Neural progenitor cell (in vitro differentiated cells): ENCODE measurements around the gene FAM53C.

Source experiments
- EZH2 ChIP-seq: fragments of 200-600 bp; sonication (generic); IDR thresholded peaks from 2 replicates; pipeline ENCODE4 v1.6.1; 2017; ENCODE audit warnings: antibody characterized with exemption, mild to moderate bottlenecking, moderate library complexity
- EZH2phosphoT487 ChIP-seq: fragments of 200-600 bp; sonication (generic); IDR thresholded peaks from 2 replicates; pipeline ENCODE4 v1.6.1; 2017; ENCODE audit warnings: antibody characterized with exemption
- TF ChIP-seq, protein P1 (sequence below): fragments of 200-600 bp; sonication (generic); IDR thresholded peaks from 2 replicates; pipeline ENCODE4 v1.5.1; 2017; ENCODE audit warnings: antibody characterized with exemption, mild to moderate bottlenecking

DNA sequence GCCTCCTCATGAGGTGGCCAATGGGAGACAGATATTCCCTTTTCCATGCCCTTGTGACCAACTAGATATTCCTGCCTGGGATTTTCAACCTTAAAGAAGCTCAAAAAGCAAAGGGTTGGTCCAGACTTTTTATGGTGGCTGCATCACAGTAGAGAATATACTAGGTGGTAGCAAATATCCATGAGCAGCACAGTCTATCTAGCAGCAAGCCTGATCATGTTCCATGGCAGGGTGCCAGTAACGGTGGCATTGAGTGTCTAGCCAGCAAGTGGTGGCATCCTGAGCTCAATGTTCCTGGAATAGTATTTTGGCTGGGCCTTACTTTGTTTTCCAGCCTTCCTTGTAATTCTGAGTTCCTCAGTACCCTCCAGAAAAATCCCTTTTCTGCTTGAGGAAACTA, 32.3 kb upstream of the FAM53C start:
- TF ChIP-seq, protein P1, sequence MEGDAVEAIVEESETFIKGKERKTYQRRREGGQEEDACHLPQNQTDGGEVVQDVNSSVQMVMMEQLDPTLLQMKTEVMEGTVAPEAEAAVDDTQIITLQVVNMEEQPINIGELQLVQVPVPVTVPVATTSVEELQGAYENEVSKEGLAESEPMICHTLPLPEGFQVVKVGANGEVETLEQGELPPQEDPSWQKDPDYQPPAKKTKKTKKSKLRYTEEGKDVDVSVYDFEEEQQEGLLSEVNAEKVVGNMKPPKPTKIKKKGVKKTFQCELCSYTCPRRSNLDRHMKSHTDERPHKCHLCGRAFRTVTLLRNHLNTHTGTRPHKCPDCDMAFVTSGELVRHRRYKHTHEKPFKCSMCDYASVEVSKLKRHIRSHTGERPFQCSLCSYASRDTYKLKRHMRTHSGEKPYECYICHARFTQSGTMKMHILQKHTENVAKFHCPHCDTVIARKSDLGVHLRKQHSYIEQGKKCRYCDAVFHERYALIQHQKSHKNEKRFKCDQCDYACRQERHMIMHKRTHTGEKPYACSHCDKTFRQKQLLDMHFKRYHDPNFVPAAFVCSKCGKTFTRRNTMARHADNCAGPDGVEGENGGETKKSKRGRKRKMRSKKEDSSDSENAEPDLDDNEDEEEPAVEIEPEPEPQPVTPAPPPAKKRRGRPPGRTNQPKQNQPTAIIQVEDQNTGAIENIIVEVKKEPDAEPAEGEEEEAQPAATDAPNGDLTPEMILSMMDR: no peak
- no peak for TF ChIP-seq EZH2
- no peak for TF ChIP-seq EZH2phosphoT487
